GM18498 (cell line): ENCODE data around the gene PPP1R12B.
"Not testable (repeated sequence)": the region's sequence is repeated elsewhere in the genome, so short reads cannot be mapped to it uniquely, and the experiment has no call there.

Source experiments
- ATAC-seq: cut with Tn5 transposase; IDR thresholded peaks from one replicate; pipeline ENCODE4 v1.9.1; 2021; ENCODE audit warnings: mild to moderate bottlenecking, moderate library complexity; ENCODE audit not compliant: unreplicated experiment

PPP1R12B gene

GRCh38 chr1:202473266-202474045, 125.0 kb downstream of the PPP1R12B start:
- not testable (repeated sequence) for ATAC-seq

DNA sequence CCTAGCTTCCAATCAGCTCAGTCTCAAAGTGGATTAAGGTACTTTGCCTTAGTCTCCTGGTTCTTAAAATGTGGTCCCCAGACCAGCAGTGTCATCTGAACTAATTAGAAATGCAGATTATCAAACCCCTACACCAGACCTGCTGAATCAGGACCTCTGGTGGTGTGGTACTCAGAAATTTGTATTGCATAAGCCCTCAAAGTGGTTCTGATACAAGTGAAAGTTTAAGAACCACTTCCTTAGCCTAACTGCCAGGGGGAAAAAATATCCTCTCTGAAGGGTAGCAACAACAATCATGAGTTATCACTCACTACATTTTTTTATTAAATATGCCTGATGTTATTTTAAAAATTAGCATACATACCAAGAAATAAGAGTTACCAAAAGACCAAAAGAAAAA, 131.2 kb downstream of the PPP1R12B start:
- ATAC-seq, result not testable (repeated sequence)

DNA sequence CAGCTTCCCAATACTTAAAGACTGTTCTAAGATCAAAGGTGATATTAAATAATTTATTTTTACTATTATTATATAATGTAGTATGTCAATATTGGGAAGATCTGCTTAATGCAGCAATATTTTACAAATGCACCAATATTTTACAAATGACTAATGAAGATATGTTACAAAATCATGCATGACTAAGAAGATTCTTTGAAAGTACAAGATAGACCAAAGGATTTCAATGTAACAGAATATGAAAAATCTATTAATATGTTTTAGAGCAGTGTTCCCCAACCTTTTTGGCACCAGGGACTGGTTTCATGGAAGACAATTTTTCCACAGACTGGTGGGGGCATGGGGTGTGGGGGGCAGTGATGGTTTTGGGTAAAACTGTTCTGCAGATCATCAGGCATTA, 132.1 kb downstream of the PPP1R12B start:
- ATAC-seq, result not testable (repeated sequence)

DNA sequence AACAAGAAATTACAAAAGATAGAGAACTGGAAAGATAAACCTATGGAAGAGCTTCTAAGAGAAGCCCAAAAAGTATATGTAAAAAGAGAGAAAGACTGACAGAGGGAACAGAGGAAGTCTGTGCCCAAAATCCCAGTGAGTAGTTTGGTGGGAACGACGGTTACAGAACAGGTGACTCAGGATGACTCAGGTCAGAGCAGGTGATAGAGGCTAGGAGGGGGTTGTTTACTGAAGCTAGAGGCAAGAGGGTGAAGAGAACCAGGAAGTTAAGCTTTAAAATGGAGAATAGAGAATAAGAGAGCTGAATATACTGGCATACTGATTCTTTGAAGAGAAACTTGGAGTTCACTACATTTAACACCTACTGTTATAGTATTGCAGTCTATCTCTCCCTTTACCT, 134.9 kb downstream of the PPP1R12B start:
- ATAC-seq, result not testable (repeated sequence)

DNA sequence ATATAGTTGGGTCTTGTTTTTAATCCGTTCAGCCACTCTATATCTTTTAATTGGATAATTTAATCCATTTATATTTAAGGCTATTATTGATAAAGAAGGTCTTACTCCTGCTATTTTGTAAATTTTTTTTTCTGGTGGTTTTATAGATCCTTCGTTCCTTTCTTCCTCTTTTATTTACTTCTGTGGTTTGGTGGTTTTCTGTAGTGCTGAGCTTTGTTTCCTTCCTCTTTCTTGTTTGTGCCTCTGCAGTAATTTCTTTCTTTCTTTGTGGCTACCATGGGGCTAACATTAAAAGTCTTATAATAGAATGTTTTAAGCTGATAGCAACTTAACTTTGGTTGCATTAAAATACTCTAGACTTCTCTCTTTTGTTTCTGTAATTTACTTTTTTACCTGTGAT, 135.5 kb downstream of the PPP1R12B start:
- not testable (repeated sequence) for ATAC-seq

DNA sequence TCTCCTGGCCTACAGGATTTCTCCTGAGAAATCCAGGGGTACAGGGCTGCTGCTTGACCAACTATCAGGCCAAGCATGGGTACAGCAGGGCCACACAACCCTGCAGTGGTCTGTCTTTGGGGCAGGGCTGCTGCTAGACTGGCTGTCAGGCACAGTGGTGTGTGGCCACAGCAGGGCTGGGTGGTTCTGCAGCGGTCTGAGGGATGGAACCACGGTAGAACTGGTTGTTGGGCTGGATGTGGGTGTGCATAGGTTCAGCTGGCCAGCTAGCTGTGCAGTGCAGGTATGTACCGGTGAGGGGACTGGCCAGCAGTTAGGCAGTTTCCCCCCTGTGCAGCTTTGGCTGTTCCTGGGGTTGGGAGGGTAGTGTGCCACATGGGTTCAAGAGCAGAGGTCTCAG, 136.3 kb downstream of the PPP1R12B start:
- not testable (repeated sequence) for ATAC-seq

DNA sequence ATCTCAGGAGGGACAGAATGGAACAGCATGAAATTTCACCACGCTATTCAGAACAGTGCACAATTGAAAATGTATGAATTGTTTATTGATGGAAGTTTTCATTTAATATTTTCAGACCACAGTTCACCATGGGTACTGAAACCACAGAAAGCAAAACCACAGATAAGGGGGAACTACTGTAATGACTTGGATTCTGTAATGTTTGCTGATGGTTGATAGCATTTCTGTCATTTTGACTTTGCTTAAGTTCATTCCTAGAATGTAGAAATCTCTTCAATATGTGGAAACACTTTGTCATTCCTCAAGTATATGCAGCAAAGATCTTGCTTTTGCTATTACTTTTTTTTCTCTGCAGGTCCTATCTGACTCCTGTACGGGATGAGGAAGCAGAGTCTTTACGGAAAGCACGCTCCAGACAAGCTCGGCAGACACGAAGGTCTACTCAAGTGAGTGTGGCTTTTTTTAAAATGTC, 139.7 kb downstream of the PPP1R12B start:
- ATAC-seq, result peak; percentile 68

GRCh38 chr1:202489101-202489500, 140.6 kb downstream of the PPP1R12B start:
- ATAC-seq, result not testable (repeated sequence)

- ATAC-seq, result not testable (repeated sequence)
These were observed 144.6 kb downstream of the PPP1R12B start for GRCh38 chr1:202493112-202493511.

DNA sequence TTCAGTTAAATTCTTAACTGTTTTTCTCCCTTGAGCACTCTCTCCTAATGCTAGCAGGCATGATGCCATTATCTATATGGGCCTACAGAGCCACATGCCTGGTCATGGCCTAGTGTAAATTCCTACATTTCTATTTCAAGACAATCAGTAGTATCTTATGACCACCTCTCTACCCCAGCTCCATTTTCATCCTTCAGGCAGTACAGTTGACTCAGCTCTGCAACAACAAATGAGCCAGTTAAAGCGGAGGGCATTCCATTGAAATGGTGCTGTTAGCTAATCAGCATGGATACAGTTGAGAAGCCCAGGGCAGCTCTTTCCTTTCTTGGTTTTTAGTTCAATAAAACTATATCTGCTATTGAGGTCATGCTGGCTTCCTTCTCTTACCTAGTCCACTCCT, 150.0 kb downstream of the PPP1R12B start:
- no peak for ATAC-seq

DNA sequence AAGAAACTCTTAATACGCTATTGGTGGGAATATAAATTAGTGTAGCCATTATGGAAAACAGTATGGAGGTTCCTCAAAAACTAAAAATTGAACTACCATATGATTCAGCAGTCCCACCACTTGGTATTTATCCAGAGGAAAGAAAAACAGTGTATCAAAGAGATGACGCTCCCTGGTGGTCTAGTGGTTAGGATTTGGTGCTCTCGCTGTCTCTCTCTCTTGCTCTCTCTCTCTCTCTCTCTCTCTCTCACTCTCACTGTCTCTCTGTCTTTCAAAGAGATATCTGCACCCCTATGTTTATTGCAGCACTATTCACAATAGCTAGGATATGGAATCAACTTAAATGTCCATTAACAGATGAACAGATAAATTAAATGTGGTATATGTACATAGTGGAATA, 151.5 kb downstream of the PPP1R12B start:
- not testable (repeated sequence) for ATAC-seq

DNA sequence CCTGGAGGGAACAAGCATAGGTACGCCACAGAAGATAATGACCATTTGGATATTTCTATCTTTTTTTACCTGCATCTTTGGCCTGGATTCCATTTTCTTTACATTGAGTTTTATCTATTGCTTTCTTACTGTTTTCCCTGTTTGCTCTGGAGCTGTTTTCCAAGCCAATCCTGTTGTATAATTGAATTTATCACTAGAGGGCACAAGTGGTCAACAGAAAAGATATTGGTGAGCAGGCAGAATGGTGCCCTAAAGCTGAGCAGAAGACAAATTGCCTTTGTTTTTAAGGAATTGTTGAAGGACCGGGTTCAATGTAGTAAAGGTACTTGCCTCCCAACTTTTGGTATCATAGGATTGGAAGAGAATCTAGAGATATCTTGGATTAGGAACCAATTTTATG, 152.8 kb downstream of the PPP1R12B start:
- no peak for ATAC-seq

GRCh38 chr1:202505356-202505755, 156.9 kb downstream of the PPP1R12B start:
- ATAC-seq, result no peak

DNA sequence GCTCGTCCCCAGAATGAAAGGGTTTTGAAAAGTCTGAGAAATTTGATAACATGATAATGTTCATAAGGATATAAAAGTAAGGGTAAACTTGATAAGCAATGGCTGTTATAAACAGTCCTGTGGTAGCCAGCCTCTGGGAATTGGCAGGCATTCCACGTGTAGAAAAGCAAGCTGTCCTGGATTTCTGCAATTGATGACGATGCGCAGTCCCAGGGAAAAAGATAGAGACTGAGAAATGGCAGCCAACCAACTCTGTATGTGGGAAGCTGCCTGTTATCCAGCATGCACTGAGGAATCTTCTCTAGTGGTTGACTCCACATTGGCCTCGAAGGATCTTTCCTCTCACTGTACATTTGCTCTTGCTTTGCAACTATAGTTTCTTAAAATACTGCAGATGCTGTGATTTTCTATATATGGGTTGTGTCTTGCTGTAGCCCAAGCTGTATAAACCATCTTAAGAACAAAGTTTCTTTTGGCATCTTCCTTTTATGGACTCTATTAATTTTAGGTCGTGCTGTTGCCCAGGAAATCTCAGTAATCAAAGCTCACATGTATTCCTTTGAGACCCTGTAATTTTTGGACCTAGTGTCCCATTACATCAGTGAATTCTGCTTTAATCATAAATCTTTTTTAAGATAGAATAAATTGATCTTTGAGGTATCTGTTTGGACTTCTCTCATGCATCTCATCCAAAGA, 157.5 kb downstream of the PPP1R12B start:
- ATAC-seq, result not testable (repeated sequence)

DNA sequence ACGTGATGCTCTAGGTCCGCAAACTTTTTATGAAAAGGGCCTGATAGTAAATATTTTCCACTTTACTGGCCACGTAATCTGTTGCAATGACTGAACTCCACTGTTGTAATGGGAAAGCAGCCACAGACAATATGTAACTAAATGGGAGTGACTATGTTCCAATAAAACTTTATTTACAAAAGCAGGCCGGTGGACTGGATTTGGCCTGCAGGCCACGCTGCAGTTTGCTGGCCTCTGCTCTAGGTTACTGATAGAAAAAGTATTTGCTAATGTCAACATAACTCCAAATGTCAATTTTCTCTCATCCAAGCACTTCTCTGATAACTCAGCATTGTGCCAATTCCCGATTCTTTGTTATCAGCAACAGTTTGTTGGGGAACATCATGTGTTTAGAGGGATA, 160.4 kb downstream of the PPP1R12B start:
- not testable (repeated sequence) for ATAC-seq

DNA sequence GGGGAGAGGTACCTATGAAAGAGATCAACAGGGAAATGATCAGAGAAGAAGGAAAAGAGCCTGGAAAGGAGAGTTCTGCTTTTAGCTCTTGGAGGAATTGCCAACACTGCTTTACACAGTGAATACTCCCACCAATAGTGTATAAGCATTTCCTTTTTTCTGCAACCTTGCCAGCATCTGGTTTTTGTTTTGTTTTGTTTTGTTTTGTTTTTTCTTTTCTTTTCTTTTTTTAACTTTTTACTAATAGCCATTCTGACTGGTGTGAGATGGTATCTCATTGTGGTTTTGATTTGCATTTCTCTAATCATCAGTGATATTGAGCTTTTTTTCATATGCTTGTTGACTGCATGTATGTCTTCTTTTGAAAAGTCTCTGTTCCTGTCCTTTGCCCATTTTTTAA, 165.4 kb downstream of the PPP1R12B start:
- peak; percentile 80 for ATAC-seq

DNA sequence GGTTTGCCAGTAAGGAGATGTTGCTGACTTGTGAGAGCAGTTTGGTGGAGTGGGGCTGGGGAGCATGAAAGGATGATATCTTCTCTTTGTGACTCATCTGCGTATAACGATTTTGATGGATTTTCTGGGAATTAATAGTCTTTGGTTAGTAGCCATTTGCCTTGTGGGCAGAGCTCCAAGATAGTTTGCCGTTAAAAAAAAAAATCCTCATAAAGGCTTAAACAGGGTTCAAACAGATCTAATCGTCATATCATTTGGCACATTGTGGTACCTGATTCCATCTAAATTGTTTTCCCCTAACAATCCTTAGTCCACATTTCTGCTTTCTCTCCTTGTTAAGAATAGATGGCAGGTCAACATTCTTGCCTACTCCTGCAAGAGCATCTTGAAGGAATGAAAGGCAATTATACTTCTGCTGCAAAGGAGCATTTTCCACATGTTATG, 168.0 kb downstream of the PPP1R12B start:
- ATAC-seq, result no peak

DNA sequence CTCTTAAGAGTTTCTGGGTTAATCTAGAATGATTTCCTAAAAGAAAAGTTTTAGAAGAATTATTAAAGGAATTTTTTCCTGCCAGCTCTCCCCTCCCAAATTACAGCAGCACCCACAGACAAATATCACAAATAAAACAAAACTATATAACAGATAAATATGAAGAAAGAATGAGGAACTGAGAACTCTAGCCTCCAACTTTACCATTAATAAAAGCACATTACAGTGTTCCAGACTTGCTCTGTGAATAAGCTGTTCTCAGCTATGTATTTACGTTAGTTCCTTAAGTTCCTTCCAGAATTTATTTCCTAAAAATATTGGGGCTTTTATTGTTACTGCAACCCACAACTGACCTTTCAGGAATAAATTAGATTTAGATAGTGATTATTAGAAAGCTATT, 168.6 kb downstream of the PPP1R12B start:
- ATAC-seq, result not testable (repeated sequence)

DNA sequence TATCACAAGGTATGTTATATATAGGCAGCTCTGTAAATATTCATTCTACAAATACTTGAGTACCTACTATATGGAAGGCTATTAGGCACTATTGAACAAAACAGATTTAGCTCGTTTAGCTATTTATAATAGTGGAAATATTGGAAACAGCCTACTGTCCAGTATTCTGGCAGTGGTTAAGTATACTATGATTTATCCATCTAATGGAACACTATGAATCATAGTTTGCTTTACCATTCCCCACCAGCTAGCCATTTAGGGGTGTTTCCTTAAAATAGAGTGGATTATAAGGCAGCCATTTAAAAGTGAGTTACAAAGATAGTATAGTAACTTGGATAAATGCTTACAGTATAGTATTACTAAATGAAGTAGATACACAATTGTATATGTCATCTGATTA, 169.7 kb downstream of the PPP1R12B start:
- ATAC-seq, result not testable (repeated sequence)

DNA sequence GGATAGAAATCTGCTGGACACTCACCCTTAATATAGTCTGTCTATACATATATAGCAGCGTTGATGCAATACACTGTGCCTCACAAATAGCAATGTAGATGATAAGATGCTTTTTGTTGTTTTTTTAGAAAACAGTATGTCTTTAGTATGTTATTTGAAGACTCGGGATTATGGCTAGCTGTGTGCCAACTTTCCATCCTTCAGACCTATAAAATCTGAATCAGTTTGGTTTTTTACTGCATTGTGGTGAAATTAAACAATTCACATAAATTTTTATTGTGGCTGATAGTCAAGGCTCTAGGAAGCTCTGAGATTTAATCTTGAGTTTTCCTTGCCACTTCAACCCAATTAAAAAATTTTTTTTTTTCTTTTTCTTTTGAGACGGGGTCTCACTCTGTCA, 170.4 kb downstream of the PPP1R12B start:
- ATAC-seq, result not testable (repeated sequence)

- not testable (repeated sequence) for ATAC-seq
These were observed 171.8 kb downstream of the PPP1R12B start for GRCh38 chr1:202520129-202520856.
